ENCODE results near the gene ZGLP1. TPM values are rescaled to one million over a fixed set of nuclear protein-coding genes. Genes with fewer than 3 reads are reported as not detected.
A peak's percentile ranks its signal among the peaks of the same experiment; 100 is the strongest.

ZGLP1 gene
- polyA plus RNA-seq, 1 experiment = 0.62 TPM

DNA sequence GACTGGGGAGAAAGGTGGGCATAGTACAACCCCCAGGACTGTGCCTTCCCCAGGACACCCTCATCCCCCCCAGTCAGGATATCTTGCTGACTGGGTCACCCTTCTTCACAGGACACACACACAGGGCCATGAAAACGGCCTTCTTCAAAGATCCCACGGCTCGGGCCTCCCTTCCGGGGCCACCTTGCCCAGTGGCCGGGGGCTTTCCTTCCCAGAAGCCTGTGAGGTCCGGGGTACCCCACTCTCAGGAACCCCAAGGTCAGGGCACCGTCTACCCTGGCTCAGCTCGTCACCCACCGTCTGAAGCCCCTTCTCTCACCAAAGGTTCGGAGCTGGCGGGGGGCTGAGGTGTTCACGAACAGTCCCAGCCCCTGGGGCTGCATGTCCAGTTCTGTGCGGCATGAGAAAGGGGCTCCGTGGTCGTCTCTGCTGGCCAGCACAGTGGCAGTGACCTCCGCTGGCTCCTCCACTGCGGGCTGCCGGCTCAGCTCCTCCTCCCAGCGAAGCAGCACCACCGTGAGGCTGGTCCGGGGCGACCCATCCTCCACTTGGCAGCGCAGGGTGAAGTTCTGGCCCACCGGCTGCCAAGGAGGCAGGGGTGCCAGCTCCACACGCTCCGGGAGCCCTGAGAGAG is 25.9 kb upstream of the ZGLP1 start:
- ChIA-PET POLR2A (interaction anchor here (1.1 kb wide), 1 partner anchor 76 kb away, joined by 5 read pairs; no protein-coding TSS in a partner anchor), CTCF (interaction anchor here (0.7 to 1.1 kb wide), 3 partner anchors 35 to 66 kb away, joined by 3 to 5 read pairs (median 4); no protein-coding TSS in a partner anchor)
- H3K9me3 ChIP-seq (ENCODE audit: control insufficient read depth, insufficient read depth, low read length) = no peaks in the 10 kb centered on the region
- H3K27me3 ChIP-seq (ENCODE audit: control insufficient read depth, insufficient read depth, low read length) = no peaks in the 10 kb centered on the region
- TF ChIP-seq CTCF (IDR thresholded peaks at IDR 0.05; ENCODE audit: low read depth, low read length) = no peak
- no peak overlapping the region for H3K27ac ChIP-seq (ENCODE audit: low read depth, low read length)
- no peak for DNase-seq (ENCODE audit: low read depth, low spot score)
- H3K4me3 ChIP-seq (ENCODE audit: low read depth, low read length) = no peak overlapping the region; the same call in 1 of the 2 replicates

- TF ChIP-seq CTCF (IDR thresholded peaks at IDR 0.05; ENCODE audit: low read depth, low read length) = peak; percentile 33; the same call in 1 of the 2 replicates
- peak; percentile 89 for DNase-seq (ENCODE audit: low read depth, low spot score)
- H3K27me3 ChIP-seq (ENCODE audit: control insufficient read depth, insufficient read depth, low read length) = no peaks in the 10 kb centered on the region
- ChIA-PET CTCF (interaction anchor here (0.7 to 1.9 kb wide), 6 partner anchors 20 to 404 kb away, joined by 3 to 6 read pairs (median 4); no protein-coding TSS in a partner anchor), POLR2A (interaction anchor here (0.6 to 3.5 kb wide), 8 partner anchors 17 to 141 kb away, joined by 3 to 25 read pairs (median 6); partner anchors contain the start of genes ICAM4, ICAM5 and TYK2)
- no peaks in the 10 kb centered on the region for H3K9me3 ChIP-seq (ENCODE audit: control insufficient read depth, insufficient read depth, low read length)
- H3K4me3 ChIP-seq (ENCODE audit: low read depth, low read length) = peak overlapping the region; percentile 89
- H3K27ac ChIP-seq (ENCODE audit: low read depth, low read length) = no peak overlapping the region
Measured at GRCh38 chr19:10334588-10335351, 25.2 kb upstream of the ZGLP1 start.

- no peak for DNase-seq (ENCODE audit: low read depth, low spot score)
- CTCF ChIA-PET = interaction anchor here (0.6 to 1.9 kb wide), 8 partner anchors 19 to 403 kb away, joined by 3 to 7 read pairs (median 4); partner anchors contain the start of gene ICAM1
- no peak for TF ChIP-seq CTCF (IDR thresholded peaks at IDR 0.05; ENCODE audit: low read depth, low read length)
- no peaks in the 10 kb centered on the region for H3K27me3 ChIP-seq (ENCODE audit: control insufficient read depth, insufficient read depth, low read length)
- peak overlapping the region; percentile 89 for H3K4me3 ChIP-seq (ENCODE audit: low read depth, low read length)
- H3K9me3 ChIP-seq (ENCODE audit: control insufficient read depth, insufficient read depth, low read length) = no peaks in the 10 kb centered on the region
- H3K27ac ChIP-seq (ENCODE audit: low read depth, low read length) = peak overlapping the region; percentile 39
- POLR2A ChIA-PET = interaction anchor here (0.6 to 3.5 kb wide), 28 partner anchors 7 to 1187 kb away, joined by 3 to 25 read pairs (median 5); partner anchors contain the start of genes ICAM1, ICAM4, ICAM5 and TYK2
Measured at GRCh38 chr19:10333758-10334587, 24.4 kb upstream of the ZGLP1 start.

GRCh38 chr19:10332965-10333757 is 23.5 kb upstream of the ZGLP1 start, which contains the start of gene RAVER1:
TSS of gene RAVER1 (minus strand) at chr19:10333529. CDS start at chr19:10333507, 22 bp downstream.
- ChIA-PET CTCF (interaction anchor here (0.6 to 1.9 kb wide), 5 partner anchors 54 to 402 kb away, joined by 3 to 7 read pairs (median 6); partner anchors contain the start of gene ICAM1), POLR2A (interaction anchor here (0.6 to 3.5 kb wide), 24 partner anchors 8 to 1188 kb away, joined by 3 to 25 read pairs (median 4); partner anchors contain the start of genes ICAM1, ICAM4, ICAM5 and TYK2)
- Histone ChIP-seq H3K27me3 (ENCODE audit: control insufficient read depth, insufficient read depth, low read length) (no peaks in the 10 kb centered on the region), H3K9me3 (ENCODE audit: control insufficient read depth, insufficient read depth, low read length) (no peaks in the 10 kb centered on the region; the same call in 1 of the 2 replicates), H3K27ac (ENCODE audit: low read depth, low read length) (peak within 1 kb of the TSS; percentile 96), H3K4me3 (ENCODE audit: low read depth, low read length) (peak within 1 kb of the TSS; percentile 89)
- TF ChIP-seq CTCF (IDR thresholded peaks at IDR 0.05; ENCODE audit: low read depth, low read length) = no peak; the same call in 1 of the 2 replicates
- DNase-seq (ENCODE audit: low read depth, low spot score) = peak; percentile 94

Measured in AG04450 (cell line).